GM21786 (cell line): Measurements from ENCODE around the gene C7orf57.
A peak's percentile ranks its signal among the peaks of the same experiment; 100 is the strongest.
"Not testable (repeated sequence)": the region's sequence is repeated elsewhere in the genome, so short reads cannot be mapped to it uniquely, and the experiment has no call there.

Source experiments
- ATAC-seq: cut with Tn5 transposase; IDR thresholded peaks from one replicate; pipeline ENCODE4 v1.9.1; 2021; ENCODE audit not compliant: unreplicated experiment

C7orf57 gene

GRCh38 chr7:48033922-48034321, 1.4 kb upstream of the C7orf57 start:
- ATAC-seq = no peak

- no peak for ATAC-seq
Measured at GRCh38 chr7:48035967-48036478, 680 bp downstream of the C7orf57 start.

DNA sequence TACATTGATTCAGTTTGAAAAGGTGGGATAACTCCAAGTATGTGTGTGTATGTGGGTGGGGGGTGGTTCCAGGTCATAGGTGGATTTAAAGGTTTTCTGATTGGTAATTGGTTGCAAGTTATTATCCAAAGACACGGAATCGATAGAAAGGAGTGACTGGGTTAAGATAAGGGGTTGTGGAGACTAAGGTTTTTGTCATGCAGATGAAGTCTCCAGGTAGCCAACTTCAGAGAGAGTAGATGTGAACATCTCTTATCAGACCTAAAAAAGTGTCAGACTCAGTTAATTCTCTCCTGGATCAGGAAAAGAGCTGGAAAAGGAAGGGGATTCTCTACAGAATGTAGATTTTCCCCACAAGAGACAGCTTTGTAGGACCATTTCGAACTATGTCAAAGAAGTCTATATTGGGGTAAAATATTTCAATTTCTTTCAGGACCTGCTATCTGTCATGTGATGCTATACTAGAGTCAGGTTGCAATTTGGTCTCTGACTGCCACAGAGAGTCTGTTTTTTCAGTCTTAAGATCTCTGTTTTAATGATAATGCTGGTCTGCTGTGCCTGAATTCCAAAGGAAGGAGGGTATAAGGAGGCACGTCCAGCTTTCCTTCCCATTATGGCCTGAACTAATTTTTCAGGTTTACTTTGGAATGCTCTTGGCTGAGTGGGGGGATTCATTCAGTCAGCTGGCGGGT, 3.6 kb downstream of the C7orf57 start:
- no peak for ATAC-seq

DNA sequence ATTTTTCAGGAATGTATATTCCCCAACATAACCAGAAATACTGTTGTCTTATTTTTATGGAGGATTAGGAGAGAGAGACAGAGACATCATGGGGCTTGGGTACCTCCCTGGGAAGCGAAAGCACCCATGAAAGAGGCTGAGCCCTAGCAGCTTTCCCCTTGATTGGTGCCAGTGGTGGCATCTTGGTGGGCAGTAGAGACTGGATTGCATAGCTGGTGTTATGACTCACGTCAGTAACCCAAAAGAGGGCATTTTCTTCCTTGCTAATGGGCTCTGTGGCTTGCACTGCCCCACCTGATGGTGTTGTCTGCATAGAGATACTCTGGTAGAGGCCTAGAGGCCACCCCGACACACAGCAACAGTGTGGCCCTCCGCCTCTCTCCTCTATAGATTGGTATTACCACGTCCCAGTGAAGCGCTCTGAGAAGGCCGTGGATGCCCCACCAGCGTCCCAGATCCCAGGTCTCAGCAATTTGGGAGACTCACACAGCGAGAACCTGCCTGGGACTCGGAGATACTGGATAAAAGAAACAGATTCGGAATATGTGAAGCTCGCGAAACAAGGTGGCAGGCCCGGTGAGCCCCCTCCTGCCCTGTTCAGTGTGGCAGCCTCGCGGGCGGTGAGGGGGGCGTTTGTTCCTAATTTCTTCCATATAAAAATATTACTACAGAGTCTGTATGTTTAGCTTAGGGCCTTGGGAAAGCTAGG, 5.8 kb downstream of the C7orf57 start:
- ATAC-seq = no peak

GRCh38 chr7:48041653-48041970, 6.3 kb downstream of the C7orf57 start:
- ATAC-seq = no peak

DNA sequence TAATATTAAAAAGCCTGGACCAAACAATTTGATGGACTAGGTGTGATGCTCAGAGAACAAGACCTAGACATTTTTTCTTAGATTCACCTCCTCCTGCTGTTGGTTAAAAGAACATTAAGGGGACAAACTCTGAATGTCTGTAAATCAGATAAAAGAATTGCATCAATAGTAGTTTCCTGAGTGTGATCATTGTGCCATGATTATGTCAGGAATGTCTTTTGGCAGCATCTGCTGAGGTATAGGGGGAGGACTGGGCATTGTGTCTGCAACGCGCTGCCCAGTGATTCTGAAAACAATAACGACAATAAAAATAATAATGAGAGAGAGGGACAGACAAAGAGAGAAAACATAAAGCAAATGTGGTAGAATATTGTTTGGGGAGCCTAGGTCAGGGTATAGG, 6.9 kb downstream of the C7orf57 start:
- no peak for ATAC-seq

- ATAC-seq = no peak
Measured at GRCh38 chr7:48042636-48043035, 7.3 kb downstream of the C7orf57 start.

GRCh38 chr7:48045195-48045765, 9.9 kb downstream of the C7orf57 start:
- no peak for ATAC-seq

GRCh38 chr7:48046458-48046857, 11.1 kb downstream of the C7orf57 start:
- ATAC-seq = no peak

GRCh38 chr7:48048113-48048512, 12.8 kb downstream of the C7orf57 start:
- no peak for ATAC-seq

GRCh38 chr7:48049850-48050249, 14.5 kb downstream of the C7orf57 start:
- no peak for ATAC-seq

DNA sequence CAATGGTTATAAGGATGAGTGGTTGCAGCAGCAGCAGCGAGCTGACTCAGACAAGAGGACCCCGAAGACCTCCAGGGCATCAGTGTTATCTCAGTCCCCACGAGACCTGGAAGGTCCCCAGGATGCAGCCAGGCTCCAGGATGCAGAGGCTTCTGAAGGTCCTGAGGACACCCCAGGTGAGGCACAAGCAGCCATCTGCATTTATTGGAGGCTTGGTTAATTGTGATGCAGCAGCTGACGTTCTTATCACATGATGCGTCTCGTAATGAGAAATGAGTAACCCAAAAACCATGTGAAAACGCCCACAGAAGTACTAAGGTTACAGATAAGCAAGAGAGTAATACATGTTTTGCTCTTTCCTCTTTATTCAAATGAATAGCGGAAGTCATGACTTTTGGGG, 17.4 kb downstream of the C7orf57 start:
- ATAC-seq = peak; percentile 45

DNA sequence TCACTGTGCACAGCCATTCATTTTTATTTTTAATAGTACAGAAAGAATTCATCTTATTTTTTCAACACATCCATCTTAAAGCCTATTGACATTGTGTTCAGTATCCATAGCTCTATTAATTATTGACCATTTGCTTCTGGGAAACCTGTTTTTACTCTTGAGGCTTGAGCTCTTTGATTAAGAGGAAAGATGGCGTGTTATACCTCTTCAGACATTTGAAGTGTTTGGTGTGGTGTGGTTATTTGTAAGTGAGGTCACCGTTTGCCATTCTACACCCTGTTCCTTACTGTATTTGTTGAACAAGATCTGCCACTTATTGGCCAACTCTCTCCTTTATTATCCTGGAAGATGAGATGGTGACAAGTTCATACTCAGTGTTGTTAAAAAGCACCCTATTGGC, 18.4 kb downstream of the C7orf57 start:
- no peak for ATAC-seq

DNA sequence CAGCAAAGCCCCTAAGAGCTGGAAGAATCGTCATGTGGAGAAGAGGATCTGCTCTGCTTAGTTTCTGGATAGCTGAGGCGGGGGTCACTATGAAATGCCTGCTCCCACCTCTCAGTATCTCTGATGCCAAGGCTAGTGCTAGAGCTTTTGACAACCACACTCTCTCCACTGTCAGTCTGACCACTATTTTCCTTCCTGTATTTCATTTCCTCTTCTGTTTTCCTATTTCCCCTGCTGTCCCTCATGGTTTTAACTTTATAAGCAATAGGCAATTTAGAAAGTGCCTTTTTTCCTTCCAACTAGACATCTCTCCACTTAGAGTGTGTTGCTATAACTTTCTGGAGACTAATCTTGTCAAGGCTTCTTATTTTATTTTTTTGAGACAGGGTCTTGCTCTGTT, 23.6 kb downstream of the C7orf57 start:
- no peak for ATAC-seq

GRCh38 chr7:48059706-48060105, 24.4 kb downstream of the C7orf57 start:
- ATAC-seq = no peak

GRCh38 chr7:48063985-48064384, 28.6 kb downstream of the C7orf57 start:
- no peak for ATAC-seq

- ATAC-seq = no peak
Measured at GRCh38 chr7:48067475-48067874, 32.1 kb downstream of the C7orf57 start.

GRCh38 chr7:48074204-48074654, 38.9 kb downstream of the C7orf57 start:
- no peak for ATAC-seq

GRCh38 chr7:48077423-48077822, 42.1 kb downstream of the C7orf57 start:
- no peak for ATAC-seq

- ATAC-seq = no peak
Measured at GRCh38 chr7:48078470-48078869, 43.1 kb downstream of the C7orf57 start.

DNA sequence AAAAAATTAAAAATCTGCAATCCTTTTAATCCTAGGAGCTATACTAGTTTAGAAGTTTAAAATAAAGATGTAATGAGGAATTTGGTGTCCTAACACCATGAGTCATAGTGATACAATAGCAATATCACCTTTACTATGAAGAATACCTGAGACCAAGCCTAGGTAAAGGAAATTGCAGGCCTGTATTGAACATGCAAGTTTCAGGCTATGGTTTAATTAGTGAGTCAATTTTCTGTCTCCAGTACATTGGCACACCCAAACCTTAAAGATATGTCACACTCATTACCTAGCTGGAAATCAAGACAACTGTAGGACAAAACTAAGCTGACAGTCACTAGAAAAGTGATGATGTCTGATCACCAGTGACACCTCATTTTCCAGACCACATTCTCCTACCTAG, 47.0 kb downstream of the C7orf57 start:
- ATAC-seq = not testable (repeated sequence)

- no peak for ATAC-seq
Measured at GRCh38 chr7:48083114-48083830, 47.9 kb downstream of the C7orf57 start.
